Activated B cell treated with CpG ODN at 0.5 μM for 24 hours (primary cell): ENCODE data around the gene SDK2. TPM values are rescaled to one million over a fixed set of nuclear protein-coding genes. Genes with fewer than 3 reads are reported as not detected.

Experiments used
- ATAC-seq: fragments of 200-7000 bp; cut with Tn5 transposase; one replicate; pipeline ENCODE4 v1.10.0; 2021; ENCODE audit warnings: low read depth, mild to moderate bottlenecking, moderate library complexity
- CTCF ChIA-PET: fragments of 350-600 bp; sonication (Branson Sonifier 250); formaldehyde crosslinking; loops from one replicate; lab custom pipeline; 2021; ENCODE audit warnings: antibody characterized with exemption; lab: Charles Lee
- POLR2A ChIA-PET: fragments of 350-600 bp; sonication (Branson Sonifier 250); formaldehyde crosslinking; loops from one replicate; lab custom pipeline; 2021; ENCODE audit warnings: antibody characterized with exemption; lab: Charles Lee
- DNase-seq: peaks from one replicate; pipeline ENCODE4 v3.0.0; 2022
- H3K27ac Mint-ChIP-seq: one replicate; pipeline ENCODE4 v1.8.0; 2020; ENCODE audit warnings: mixed read lengths
- H3K27me3 Mint-ChIP-seq: one replicate; pipeline ENCODE4 v1.8.0; 2021; ENCODE audit warnings: mixed read lengths
- H3K36me3 Mint-ChIP-seq: one replicate; pipeline ENCODE4 v1.8.0; 2021; ENCODE audit warnings: low read depth, mixed read lengths
- H3K4me1 Mint-ChIP-seq: one replicate; pipeline ENCODE4 v1.8.0; 2021; ENCODE audit warnings: mixed read lengths
- H3K4me3 Mint-ChIP-seq: one replicate; pipeline ENCODE4 v1.8.0; 2020; ENCODE audit warnings: mild to moderate bottlenecking, mixed read lengths
- H3K9me3 Mint-ChIP-seq: one replicate; pipeline ENCODE4 v1.8.0; 2020; ENCODE audit warnings: mixed read lengths
- intact Hi-C: fragments of 100-400 bp; cut with micrococcal nuclease; formaldehyde crosslinking; loops from one replicate; pipeline ENCODE4 v1.15.1; 2024
- total RNA-seq: library from RNA; stranded (reverse); gene quantifications from 2 replicates; pipeline ENCODE4 v1.2.3, GENCODE V29; 2022
- TF ChIP-seq, protein P1 (sequence below): fragments of 200-600 bp; IDR thresholded peaks from one replicate; pipeline ENCODE4 v1.8.0; 2022; ENCODE audit warnings: antibody characterized with exemption, mild to moderate bottlenecking

SDK2 gene
- total RNA-seq, 1 donor from 2014 or later, result 2.5 TPM

DNA sequence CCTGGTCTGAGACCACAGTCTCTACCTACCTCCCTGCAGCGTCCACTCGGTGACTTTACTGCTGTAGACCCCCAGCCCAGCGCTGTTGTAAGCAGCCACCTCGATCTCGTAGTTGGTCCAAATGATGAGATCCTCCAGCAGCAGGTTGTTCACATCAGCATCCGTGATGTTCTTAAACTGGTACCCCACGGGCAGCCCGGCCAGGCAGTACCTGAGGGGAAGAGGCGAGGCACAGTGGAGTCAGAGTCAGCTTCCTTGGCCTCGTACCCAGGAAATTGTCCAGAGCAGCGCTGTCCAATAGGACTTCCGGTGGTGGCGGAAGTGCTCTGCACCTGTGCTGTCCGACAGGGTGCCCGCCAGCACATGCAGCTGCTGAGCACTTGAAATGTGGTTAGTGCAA lies 228.5 kb downstream of the SDK2 start:
- POLR2A ChIA-PET, result no interaction called here
- ATAC-seq, result no peak
- Mint-ChIP-seq H3K27ac (no peak overlapping the region), H3K4me3 (no peak overlapping the region), H3K36me3 (peaks cover 58% of the 10 kb centered on the region), H3K9me3 (no peaks in the 10 kb centered on the region), H3K4me1 (no peaks in the 10 kb centered on the region), H3K27me3 (no peaks in the 10 kb centered on the region)
- TF ChIP-seq, protein P1, sequence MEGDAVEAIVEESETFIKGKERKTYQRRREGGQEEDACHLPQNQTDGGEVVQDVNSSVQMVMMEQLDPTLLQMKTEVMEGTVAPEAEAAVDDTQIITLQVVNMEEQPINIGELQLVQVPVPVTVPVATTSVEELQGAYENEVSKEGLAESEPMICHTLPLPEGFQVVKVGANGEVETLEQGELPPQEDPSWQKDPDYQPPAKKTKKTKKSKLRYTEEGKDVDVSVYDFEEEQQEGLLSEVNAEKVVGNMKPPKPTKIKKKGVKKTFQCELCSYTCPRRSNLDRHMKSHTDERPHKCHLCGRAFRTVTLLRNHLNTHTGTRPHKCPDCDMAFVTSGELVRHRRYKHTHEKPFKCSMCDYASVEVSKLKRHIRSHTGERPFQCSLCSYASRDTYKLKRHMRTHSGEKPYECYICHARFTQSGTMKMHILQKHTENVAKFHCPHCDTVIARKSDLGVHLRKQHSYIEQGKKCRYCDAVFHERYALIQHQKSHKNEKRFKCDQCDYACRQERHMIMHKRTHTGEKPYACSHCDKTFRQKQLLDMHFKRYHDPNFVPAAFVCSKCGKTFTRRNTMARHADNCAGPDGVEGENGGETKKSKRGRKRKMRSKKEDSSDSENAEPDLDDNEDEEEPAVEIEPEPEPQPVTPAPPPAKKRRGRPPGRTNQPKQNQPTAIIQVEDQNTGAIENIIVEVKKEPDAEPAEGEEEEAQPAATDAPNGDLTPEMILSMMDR, result no peak
- no peak for DNase-seq
- CTCF ChIA-PET, result no interaction called here
- intact Hi-C loops, result no loop called here

DNA sequence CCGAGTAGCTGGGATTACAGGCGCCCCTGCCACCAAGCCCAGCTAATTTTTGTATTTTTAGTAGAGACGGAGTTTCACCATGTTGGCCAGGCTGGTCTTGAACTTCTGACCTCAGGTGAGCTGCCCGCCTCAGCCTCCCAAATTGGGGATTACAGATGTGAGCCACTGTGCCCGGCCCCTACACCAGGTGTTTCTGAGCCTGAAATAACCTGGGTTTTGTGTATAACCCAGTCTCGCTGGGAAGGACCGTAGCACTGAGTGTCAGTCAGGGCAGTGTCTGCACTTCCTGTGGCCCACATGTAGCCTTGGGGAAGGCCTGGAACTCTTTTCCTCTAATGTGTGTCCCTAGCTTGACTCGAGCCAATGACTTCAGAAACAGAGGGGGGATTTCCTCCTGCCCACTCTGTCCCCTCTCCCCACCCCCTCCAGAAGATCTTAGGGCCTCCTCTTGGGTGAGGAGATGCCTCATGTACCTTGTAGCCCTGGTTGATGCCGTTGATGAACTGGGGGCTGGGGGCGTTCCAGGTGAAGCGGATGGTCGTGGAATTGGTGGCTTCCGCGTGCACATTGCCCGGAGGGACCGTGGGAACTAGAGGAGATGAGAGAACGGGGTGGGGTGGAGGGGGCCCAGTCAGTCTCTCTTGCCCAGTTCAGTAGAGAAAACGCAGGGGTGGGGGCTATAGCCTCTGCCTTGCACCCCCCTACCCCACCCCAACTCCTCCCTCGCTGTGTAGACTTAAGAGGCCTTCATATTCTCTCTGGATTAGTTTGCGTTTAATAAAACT lies 229.9 kb downstream of the SDK2 start:
- ChIA-PET CTCF (no interaction called here), POLR2A (no interaction called here)
- Mint-ChIP-seq H3K36me3 (peaks cover 59% of the 10 kb centered on the region), H3K4me3 (no peak overlapping the region), H3K27ac (no peak overlapping the region), H3K4me1 (no peaks in the 10 kb centered on the region), H3K27me3 (no peaks in the 10 kb centered on the region), H3K9me3 (no peaks in the 10 kb centered on the region)
- intact Hi-C loops, result no loop called here
- DNase-seq, result no peak
- no peak for ATAC-seq
- TF ChIP-seq, protein P1, result no peak

DNA sequence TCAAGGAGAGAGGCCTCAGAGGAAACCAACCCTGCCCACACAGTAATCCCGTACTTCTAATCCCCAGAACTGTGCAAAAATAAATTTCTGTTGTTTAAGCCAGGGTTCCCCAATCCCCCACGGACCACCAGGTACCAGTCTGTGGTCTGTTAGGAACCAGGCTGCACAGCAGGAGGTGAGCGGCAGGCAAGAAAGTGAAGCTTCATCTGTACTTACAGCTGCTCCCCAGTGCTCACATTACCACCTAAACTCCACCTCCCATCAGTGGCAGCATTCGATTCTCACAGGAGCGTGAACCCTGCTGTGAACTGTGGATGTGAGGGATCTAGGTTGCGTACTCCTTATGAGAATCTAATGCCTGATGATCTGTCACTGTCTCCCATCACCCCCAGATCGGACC lies 231.3 kb downstream of the SDK2 start:
- CTCF ChIA-PET, result no interaction called here
- POLR2A ChIA-PET, result no interaction called here
- TF ChIP-seq, protein P1, result no peak
- Mint-ChIP-seq H3K9me3 (no peaks in the 10 kb centered on the region), H3K36me3 (peaks cover 57% of the 10 kb centered on the region), H3K27ac (no peak overlapping the region), H3K27me3 (no peaks in the 10 kb centered on the region), H3K4me3 (no peak overlapping the region), H3K4me1 (no peaks in the 10 kb centered on the region)
- intact Hi-C loops, result no loop called here
- ATAC-seq, result no peak
- no peak for DNase-seq

DNA sequence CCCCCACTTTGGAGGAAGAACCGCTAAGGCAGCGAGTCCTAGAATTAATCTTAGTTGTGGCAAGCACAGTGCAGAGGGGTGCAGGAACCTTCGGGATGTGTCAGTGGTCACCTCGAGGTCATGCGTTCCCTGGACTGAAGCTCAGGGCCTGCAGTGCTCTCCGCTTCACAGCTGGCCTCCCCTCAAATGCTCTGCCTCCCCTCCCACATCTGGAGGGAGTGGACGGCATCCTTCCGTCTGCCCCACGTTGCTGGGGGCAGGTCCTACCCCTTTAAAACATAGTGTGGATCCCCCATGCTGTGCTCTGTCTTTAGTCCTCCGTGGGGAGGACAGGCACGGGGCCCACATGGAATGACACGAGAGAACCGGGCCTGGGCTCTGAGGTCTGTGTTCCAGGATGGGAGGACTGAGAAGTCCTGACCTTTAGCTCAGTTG lies 232.9 kb downstream of the SDK2 start:
- ChIA-PET POLR2A (no interaction called here), CTCF (no interaction called here)
- H3K36me3 Mint-ChIP-seq, result peaks cover 53% of the 10 kb centered on the region
- H3K27me3 Mint-ChIP-seq, result no peaks in the 10 kb centered on the region
- ATAC-seq, result no peak
- no peaks in the 10 kb centered on the region for H3K9me3 Mint-ChIP-seq
- H3K27ac Mint-ChIP-seq, result no peak overlapping the region
- H3K4me3 Mint-ChIP-seq, result no peak overlapping the region
- intact Hi-C loops, result no loop called here
- DNase-seq, result no peak
- TF ChIP-seq, protein P1, result no peak
- H3K4me1 Mint-ChIP-seq, result no peaks in the 10 kb centered on the region

DNA sequence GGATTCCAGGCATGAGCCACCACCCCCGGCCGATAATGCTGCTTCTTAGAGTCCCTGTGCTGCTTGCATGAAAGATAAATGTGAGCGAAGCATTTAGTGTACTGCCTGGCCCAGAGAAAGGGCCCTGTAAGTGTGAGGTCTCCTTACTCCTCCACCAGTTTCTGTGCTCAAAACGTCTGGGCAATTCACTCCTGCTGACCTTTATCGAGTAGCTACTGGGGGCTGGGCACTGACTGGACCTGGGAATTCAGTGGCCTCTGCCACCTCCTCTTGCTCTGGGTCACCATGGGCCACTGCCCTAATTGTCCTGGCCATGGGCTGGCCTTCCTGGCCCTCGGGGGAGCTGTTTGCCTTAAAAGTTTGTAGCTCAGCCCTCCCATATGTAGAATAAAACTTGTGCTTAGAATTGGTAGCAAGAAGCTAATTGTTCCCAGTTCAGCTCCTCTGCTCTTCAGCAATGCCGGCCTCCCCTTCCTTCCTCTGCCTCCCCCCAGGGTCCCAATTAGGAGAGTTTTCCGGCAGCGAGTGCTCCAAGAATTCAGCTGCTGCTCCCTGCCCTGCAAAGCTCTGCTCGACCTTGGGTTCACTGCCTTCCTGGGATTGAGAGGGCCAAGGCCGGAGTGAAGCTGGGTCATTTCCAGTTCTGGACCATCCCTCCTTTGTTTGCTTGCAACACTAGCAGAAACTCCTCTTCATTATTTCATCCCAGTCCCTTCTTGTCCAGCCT lies 233.5 kb downstream of the SDK2 start:
- CTCF ChIA-PET, result no interaction called here
- H3K27ac Mint-ChIP-seq, result no peak overlapping the region

More for the DNA sequence above, 233.5 kb downstream of the SDK2 start:
- no peaks in the 10 kb centered on the region for H3K4me1 Mint-ChIP-seq
- POLR2A ChIA-PET, result no interaction called here
- TF ChIP-seq, protein P1, result no peak
- DNase-seq, result no peak
- H3K27me3 Mint-ChIP-seq, result no peaks in the 10 kb centered on the region
- ATAC-seq, result no peak
- intact Hi-C loops, result no loop called here
- H3K9me3 Mint-ChIP-seq, result no peaks in the 10 kb centered on the region
- H3K36me3 Mint-ChIP-seq, result peaks cover 50% of the 10 kb centered on the region
- H3K4me3 Mint-ChIP-seq, result no peak overlapping the region
